GM12874 (cell line): ENCODE results near the gene MICAL2.

Source experiments
- TF ChIP-seq, protein P1 (sequence below): IDR thresholded peaks from 2 replicates; pipeline ENCODE4 v1.5.1; 2011; ENCODE audit warnings: low read depth, mild to moderate bottlenecking, control low read depth, low read length, moderate library complexity; ENCODE audit not compliant: insufficient read depth

MICAL2 gene

DNA sequence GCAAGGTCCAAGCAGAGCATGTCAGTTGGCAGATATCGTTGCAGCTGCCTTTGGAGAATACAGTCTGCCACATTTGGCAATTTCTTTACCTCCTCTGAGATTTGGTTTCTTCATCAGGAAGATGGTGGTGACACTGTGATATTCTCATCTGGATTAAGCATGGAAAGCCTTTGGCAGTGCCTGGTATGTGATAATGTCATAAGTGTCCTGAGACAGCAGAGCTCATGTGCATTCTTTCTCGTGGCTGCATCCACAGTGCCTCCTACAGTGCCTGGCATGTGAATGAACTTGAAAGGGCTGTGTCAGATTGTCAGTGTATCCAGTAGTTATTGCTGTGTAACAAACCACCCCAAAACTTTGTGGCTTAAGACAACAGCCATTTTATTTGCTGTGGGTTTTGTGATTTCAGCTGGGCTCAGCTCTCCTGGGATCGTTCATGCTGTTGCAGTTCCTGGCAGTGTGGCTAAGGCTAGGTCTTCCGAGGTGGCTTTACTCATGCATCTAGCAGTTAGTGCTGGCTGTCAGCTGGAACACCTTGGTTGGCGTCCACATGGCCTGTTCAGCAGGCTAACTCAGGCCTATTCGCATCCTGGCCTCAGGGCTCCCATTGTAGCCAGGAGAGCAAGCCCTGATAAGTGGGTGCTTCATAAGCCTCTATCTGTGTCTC is 35.7 kb upstream of the MICAL2 start:
- TF ChIP-seq, protein P1, sequence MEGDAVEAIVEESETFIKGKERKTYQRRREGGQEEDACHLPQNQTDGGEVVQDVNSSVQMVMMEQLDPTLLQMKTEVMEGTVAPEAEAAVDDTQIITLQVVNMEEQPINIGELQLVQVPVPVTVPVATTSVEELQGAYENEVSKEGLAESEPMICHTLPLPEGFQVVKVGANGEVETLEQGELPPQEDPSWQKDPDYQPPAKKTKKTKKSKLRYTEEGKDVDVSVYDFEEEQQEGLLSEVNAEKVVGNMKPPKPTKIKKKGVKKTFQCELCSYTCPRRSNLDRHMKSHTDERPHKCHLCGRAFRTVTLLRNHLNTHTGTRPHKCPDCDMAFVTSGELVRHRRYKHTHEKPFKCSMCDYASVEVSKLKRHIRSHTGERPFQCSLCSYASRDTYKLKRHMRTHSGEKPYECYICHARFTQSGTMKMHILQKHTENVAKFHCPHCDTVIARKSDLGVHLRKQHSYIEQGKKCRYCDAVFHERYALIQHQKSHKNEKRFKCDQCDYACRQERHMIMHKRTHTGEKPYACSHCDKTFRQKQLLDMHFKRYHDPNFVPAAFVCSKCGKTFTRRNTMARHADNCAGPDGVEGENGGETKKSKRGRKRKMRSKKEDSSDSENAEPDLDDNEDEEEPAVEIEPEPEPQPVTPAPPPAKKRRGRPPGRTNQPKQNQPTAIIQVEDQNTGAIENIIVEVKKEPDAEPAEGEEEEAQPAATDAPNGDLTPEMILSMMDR = no peak

DNA sequence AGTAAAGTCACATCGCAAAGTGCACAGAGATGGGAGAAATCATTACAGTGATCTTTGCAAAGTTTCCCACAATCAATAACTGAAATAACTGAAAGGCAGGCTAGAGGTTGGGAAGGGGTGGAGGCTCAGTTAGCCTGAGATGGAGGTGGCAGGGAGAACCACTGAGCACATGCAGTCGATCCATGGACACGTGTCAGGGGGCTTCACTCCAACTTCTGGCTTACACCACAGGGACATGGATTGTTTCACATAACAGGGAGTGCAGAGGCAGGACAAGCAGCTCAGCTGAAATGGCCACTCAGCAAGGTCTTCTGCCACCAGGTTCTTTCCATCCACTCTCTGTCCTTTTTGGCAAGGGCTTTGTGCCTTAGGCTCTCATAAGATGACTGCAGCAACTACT is 35.1 kb upstream of the MICAL2 start:
- TF ChIP-seq, protein P1 = no peak

DNA sequence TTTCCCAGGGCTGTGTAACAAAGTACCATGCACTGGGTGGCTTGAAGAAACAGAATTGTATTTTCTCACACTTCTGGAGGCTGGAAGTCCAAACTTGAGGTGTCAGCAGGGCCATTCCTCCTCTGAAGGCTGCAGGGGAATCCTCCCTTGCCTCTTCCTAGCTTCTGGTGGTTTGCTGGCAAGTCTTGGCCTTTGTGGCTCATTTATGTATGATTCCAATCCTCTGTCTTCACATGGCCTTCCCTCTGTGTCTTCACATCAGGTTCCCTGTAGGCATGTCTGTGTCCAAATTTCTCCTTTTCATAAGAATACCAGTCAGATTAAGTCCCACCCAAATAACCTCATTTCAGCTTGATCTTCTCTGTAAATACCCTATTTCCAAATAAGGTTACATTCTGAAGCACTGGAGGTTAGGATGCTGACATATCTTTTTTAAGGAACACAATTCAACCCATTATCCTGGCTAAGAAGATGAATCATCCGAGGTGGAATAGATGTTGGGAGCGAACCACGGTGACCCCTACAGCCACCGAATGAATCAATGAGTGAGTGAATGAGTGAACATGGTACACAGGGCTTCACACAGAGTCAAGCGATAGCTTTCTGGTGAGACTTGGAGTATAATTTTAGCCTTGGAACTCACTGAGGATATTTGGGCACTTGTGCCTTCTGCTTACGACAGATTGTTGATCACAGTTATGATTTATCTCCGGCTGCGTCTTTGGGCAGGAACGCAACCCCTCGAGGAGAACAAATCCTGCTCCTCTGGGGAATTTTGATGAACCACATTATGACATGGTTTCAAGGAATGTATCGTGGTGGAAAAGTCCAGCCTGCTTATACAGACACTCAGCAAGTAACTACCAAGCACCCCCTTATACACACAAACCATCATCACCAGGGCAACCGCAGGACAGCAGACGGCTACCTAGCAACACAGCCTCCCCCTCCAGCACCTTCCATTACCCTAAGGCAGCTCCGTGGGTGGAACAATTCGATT is 34.3 kb upstream of the MICAL2 start:
- TF ChIP-seq, protein P1 = no peak

DNA sequence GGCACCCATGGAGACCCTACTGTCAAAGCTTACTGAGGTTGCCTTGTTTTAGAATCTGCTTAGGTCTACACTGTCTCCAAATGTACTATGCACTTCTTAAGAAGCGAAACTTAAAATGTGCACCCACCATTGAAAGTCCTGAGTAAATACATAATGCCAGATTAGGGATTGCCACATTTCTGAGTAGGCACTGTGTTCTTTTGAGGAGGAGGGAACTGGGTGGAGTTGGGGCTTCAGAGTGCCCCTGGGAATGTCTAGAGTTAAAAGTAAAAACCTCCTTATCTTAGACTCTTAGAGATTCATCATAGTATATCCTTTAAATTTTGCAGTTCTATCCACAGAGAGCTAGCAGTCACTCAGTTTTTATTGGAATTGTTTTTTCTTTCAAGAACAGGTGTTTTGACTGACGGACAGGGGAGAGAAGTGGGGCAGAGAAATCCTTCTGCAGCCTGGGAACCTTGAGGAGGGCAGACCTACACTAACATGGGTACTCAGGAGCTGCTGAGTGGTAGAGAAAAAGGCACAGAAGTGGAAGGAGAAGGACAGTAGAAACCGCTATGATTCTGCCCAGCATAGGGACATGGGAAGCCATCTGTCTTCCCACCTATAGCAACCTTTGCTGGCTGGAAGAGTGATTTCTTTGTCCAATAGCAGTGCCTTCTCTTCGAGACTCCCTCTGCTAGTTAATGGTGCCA is 33.4 kb upstream of the MICAL2 start:
- TF ChIP-seq, protein P1 = no peak

DNA sequence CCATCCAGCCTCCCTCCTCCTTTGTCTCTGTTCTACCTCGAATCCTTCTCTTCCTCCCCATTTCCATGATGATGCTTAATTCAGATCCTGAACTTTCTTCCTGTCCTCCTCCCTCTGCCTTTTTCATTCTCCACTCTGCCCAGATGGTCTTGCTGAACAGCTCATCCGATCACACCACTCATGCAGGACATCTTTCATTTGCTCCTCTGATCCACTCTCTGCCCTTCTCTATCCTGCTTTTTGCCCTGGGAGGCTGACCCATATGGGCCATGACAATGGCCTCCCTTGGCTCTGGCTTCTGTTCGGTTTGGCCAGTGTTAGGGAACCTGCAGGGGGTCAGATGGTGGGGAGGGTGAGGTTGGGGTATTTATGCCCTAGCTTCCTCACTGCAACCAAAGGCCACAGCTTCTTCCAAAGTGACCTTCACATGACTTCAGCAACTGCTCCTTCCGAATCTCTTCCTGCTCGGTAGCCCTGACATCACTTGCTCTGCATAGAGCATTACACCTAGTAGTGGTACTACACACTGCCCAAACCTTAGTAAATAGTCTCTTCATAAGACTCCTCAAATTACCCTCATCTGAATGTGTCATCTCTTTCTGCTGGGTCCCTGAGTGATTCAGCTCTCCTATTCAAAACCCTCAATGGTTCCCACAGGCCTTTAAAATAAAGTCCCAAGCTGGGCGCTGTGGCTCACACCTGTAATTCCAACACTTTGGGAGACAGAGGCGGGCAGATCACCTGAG is 32.7 kb upstream of the MICAL2 start:
- TF ChIP-seq, protein P1 = no peak

DNA sequence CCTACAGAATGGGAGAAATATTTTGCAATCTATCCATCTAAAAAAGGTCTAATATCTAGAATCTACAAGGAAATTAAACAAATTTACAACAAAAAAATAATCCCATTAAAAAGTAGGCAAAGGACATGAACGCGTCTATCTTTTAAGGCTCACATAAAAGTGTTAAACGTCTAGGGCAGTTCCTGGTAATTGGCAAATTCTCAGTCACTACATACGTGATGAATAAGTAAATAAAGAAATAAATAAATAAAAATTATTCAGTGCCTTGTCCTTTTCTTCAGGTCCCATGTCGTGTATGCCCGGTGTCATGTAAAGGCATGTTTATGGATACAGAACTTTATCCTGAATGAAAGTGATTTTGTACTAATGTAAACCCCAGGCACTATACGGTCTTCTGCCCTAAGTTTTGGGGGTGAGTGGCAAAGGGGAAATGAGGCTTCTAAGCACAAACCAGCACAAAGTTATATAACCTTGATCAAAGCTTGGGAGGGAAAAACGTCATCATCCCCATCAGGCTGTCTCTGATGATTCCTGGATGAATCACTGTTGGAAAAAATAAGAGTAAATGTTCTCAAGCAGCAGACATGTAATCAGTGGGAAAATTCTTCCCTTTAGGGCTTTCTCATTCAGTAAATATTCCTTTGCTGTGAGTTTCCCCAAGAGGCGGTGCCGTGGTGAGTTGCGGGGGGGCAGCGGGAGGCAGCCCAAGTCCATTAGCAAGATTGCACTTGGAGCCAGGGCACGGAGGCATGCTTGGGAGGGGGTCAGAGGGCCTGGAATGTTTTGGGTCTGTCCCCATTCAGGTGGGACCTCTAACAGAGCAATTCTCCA is 30.4 kb upstream of the MICAL2 start:
- TF ChIP-seq, protein P1 = no peak
